ENCODE results near the gene BRSK2. TPM values are rescaled to one million over a fixed set of nuclear protein-coding genes. Genes with fewer than 3 reads are reported as not detected.
"Not testable (repeated sequence)": the region's sequence is repeated elsewhere in the genome, so short reads cannot be mapped to it uniquely, and the experiment has no call there.

The BRSK2 gene
- total RNA-seq, 1 donor from 2014 or later = 0.39 TPM

GRCh38 chr11:1409108-1409851 lies 19.5 kb downstream of the BRSK2 start:
- DNase-seq (ENCODE audit: low read depth in 2 of 2) = no peak

DNA sequence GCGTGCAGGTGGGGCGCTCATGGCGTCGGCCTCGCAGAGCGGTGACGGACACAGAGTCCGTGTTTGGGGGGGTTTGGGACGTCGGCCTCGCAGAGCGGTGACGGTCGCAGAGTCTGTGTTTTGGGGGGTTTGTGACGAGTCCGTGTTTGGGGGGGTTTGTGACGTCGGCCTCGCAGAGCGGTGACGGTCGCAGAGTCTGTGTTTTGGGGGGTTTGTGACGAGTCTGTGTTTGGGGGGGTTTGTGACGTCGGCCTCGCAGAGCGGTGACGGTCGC lies 20.1 kb downstream of the BRSK2 start:
- not testable (repeated sequence) for DNase-seq (ENCODE audit: low read depth in 2 of 2)

- DNase-seq (ENCODE audit: low read depth in 2 of 2) = no peak
Observed at GRCh38 chr11:1410366-1411291, 20.9 kb downstream of the BRSK2 start.

DNA sequence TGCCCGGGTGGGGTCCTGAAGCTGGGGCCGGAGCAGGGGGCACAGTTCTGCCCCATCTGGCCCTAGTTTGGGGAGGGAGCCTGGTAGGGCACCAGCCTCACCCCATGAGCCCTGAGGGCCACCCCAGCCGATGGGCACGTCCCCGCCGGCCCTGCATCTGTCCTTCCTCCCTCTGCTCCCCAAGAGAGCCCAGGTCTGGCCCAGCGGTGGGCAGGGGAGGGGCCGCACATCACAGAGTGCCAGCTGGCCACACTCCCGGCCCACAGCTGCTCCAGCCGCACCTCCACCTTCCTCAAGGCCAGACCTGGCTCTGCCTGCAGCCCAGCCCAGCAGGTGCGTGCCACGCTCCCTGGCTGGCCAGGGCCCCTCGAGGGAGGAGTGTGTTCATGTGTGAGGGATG lies 21.6 kb downstream of the BRSK2 start:
- no peak for DNase-seq (ENCODE audit: low read depth in 2 of 2)

GRCh38 chr11:1411739-1412138 lies 22.0 kb downstream of the BRSK2 start:
- not testable (repeated sequence) for DNase-seq (ENCODE audit: low read depth in 2 of 2)

GRCh38 chr11:1412377-1413095 lies 22.8 kb downstream of the BRSK2 start:
- no peak for DNase-seq (ENCODE audit: low read depth in 2 of 2)

- DNase-seq (ENCODE audit: low read depth in 2 of 2) = no peak
Observed at GRCh38 chr11:1414650-1415049, 24.9 kb downstream of the BRSK2 start.

DNA sequence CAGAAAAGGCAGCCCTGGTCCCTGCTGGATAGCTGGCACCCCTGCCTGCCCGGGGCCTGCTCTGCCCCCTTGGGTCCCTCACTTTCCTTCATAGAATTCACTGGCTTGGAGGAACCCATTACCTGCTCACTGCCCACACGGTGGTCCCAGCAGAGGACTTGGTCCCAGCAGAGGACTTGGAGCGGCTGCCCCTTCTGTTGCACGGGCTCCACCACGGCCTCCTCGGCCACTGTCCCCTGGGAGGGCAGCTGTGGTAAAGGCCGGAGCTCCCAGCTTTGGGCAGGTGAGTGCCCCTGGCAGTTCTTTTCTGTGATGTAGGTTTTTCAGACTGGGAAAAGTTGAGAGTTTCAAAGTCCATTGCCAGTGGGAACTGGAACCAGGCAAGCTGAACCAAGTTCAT lies 25.9 kb downstream of the BRSK2 start:
- DNase-seq (ENCODE audit: low read depth in 2 of 2) = no peak

DNA sequence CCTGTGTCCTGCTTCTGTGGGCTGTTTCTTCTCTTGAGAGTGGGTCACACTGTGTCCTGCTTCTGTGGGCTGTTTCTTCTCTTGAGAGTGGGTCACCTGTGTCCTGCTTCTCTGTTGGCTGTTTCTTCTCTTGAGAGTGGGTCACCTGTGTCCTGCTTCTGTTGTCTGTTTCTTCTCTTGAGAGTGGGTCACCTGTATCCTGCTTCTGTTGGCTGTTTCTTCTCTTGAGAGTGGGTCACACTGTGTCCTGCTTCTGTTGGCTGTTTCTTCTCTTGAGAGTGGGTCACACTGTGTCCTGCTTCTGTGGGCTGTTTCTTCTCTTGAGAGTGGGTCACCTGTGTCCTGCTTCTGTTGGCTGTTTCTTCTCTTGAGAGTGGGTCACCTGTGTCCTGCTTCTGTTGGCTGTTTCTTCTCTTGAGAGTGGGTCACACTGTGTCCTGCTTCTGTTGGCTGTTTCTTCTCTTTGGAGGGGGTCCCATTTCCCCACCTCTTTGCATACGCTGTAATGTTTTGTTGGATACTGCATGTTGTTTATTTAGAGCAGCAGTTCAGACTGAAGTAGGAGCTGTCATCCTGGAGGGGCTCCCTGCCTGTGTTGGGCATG lies 28.6 kb downstream of the BRSK2 start:
- not testable (repeated sequence) for DNase-seq (ENCODE audit: low read depth in 2 of 2)

DNA sequence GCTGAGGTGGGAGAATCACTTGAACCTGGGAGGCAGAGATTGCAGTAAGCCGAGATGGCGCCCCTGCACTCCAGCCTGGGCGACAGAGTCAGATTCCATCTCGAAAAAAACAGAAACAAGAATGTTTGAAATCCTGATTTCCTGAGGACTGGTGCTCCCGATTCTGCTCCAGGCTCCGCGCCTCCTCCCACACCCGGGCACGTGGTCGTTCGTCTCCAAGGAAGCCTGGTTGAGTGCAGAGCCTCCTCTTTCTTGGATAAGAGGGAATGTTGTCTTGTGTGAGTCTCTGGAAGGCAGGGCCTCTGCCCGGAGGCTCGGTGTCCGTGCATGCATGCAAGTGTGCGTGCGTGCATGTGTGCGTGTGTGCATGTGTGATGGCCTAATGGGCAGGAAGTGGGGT lies 30.1 kb downstream of the BRSK2 start:
- no peak for DNase-seq (ENCODE audit: low read depth in 2 of 2)

- no peak for DNase-seq (ENCODE audit: low read depth in 2 of 2)
Observed at GRCh38 chr11:1421291-1421690, 31.6 kb downstream of the BRSK2 start.

DNA sequence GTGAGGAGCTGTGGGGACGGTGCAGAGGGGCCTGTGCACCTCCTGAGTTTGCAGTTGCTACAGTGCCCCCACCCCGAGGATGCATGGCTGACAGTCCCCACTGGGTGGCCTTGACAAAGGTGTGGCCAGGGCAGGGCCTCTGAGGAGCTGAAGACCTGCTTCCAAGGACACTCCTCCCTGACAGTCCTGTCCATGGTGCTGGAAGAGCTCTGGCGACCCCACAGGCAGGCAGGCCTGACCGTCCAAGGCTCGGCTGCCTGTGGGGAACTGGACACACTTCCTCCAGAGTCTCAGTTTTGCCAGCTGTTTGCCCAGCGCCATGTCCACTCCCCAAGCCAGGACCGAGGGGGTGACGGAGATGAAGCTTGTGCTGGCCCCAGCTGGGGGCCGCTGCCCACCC lies 32.7 kb downstream of the BRSK2 start:
- no peak for DNase-seq (ENCODE audit: low read depth in 2 of 2)

GRCh38 chr11:1422981-1423380 lies 33.2 kb downstream of the BRSK2 start:
- DNase-seq (ENCODE audit: low read depth in 2 of 2) = no peak

DNA sequence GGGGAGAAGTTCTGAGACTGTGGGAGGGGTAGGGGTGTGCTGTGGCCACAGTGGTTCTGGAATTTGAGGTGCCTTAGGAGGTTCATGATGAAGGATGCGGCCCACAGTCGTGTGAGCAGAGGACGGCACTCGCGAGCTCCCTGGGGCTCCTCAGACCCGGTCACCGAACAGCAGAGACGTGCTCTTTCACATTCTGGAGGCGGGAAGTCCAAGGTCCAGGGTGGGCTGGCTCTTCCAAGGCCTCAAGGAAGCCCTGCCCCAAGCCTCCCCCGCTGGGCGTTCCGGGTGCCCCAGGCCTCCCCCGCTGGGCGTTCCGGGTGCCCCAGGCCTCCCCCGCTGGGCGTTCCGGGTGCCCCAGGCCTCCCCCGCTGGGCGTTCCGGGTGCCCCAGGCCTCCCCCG lies 33.7 kb downstream of the BRSK2 start:
- not testable (repeated sequence) for DNase-seq (ENCODE audit: low read depth in 2 of 2)

GRCh38 chr11:1425006-1425405 lies 35.3 kb downstream of the BRSK2 start:
- DNase-seq (ENCODE audit: low read depth in 2 of 2) = no peak

DNA sequence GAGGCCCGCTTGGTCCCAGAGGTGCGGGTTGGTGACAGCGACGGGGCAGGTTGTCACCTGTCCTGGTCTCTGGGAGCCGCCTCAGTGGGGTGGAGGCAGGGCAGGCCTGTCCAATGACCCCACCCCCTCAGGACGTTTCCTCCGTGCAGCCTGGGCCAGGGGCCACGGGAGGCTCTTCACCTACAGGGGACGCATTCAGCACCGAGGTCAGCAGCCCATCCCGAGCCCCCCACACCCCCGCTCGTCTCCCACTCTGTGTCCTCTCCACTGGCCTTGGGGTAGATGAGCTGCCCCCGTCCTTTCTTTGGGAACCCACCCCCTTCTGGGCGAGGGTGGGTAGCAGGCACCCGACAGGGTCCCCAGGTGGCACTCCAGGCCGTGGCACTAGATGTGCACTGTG lies 35.7 kb downstream of the BRSK2 start:
- DNase-seq (ENCODE audit: low read depth in 2 of 2) = no peak

- DNase-seq (ENCODE audit: low read depth in 2 of 2) = no peak
Observed at GRCh38 chr11:1428762-1429316, 39.1 kb downstream of the BRSK2 start.

DNA sequence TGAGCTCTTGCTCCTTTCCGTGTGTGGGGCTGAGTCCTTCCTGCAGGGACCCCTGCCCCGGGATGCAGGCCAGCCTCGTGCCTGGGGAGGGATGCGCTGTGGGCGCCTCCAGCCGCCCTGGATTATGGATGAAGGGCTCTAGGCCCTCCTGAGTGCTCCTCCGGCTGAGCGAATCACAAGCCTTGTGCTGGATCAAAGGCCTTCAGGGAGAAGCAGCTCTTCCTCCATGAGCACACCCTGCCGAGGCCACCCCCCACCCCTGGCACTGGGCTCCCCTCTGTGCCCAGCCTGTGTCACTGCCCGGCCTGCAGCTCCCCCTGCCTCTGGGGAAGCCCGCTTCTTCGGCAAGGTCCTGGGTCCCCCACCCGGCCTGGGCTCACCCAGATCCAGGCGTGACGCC lies 43.8 kb downstream of the BRSK2 start:
- no peak for DNase-seq (ENCODE audit: low read depth in 2 of 2)

DNA sequence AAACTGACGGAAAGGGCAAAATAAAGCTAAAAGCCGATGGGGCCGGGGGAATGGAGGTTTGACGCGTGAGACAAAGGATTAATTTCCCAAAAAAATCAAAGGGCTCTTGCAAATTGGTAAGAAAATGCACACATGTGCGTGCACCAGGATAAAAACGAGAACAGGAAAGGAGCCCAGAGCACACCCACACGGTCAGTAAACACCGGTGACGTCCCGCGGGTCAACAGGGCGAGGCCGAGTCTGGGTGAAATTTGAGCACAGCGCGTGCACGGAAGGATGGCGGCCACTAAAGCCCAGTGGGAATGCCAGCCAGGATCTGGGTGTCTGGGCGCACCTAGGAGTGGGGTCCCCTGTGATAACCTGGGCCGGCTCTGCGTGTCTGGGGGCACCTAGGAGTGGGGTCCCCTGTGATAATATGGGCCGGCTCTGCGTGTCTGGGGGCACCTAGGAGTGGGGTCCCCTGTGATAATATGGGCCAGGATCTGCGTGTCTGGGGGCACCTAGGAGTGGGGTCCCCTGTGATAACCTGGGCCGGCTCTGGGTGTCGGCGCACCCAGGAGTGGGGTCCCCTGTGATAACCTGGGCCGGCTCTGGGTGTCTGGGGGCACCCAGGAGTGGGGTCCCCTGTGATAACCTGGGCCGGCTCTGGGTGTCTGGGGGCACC lies 44.4 kb downstream of the BRSK2 start:
- DNase-seq (ENCODE audit: low read depth in 2 of 2) = no peak

- not testable (repeated sequence) for DNase-seq (ENCODE audit: low read depth in 2 of 2)
Observed at GRCh38 chr11:1435479-1435819, 45.7 kb downstream of the BRSK2 start.

DNA sequence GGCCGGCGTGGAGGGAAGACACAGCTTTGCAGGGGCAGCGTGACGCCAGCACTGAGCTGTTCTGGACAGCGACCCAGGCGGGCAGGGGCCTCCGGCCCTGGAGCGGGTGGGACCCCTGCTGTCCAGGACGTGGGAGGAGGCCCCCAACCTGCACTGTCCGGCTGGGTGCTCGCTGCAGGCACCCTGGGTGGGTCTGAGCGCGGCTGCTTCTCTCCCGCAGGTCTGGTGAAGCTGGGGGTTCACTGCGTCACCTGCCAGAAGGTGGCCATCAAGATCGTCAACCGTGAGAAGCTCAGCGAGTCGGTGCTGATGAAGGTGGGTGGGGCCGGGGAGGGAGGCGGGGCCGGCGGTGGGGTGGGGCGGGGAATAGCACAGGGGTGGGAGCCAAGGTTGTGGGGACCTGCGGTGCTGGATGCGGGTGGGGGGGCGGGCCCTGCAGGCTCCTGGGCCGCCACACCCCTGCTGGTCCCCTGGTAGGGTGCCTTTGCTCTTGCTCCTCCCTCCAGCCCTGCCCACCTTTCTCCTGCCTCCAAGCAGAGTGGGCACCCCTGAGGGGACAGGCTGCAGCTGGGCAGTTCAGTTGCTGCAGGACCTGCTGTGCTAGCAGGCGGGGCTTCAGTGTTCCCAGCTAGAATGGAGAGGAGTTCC lies 46.2 kb downstream of the BRSK2 start:
- DNase-seq (ENCODE audit: low read depth in 2 of 2) = no peak

Data from dermis microvascular lymphatic vessel endothelial cell (primary cell).